ENCODE results near the gene FKBP8. TPM values are rescaled to one million over a fixed set of nuclear protein-coding genes. Genes with fewer than 3 reads are reported as not detected.

FKBP8 gene
- total RNA-seq, 1 experiment from 2014 or later, result 345 TPM

GRCh38 chr19:18488838-18489626, 54.3 kb downstream of the FKBP8 start:
- peaks cover 32% of the 10 kb centered on the region for H3K4me1 Mint-ChIP-seq
- H3K36me3 Mint-ChIP-seq, result no peaks in the 10 kb centered on the region
- ATAC-seq, result peak; percentile 73
- peak overlapping the region; percentile 65; the same call in 1 of the 2 replicates for H3K27ac Mint-ChIP-seq
- ChIA-PET CTCF (interaction anchor here (0.5 to 3.2 kb wide), 42 partner anchors 8 to 406 kb away, joined by 3 to 30 read pairs (median 6); partner anchors contain the start of genes ELL, FKBP8, KXD1 and REX1BD), POLR2A (interaction anchor here (0.6 to 1.3 kb wide), 4 partner anchors 8 to 67 kb away, joined by 3 read pairs; no protein-coding TSS in a partner anchor)
- peak; percentile 73 for DNase-seq (ENCODE audit: low spot score)
- H3K9me3 Mint-ChIP-seq, result no peaks in the 10 kb centered on the region
- no peak overlapping the region for H3K4me3 Mint-ChIP-seq
- TF ChIP-seq NFE2L1 (CRISPR knock-in tag; IDR thresholded peaks at IDR 0.05), result no peak
- no peak for TF ChIP-seq IRF2 (CRISPR knock-in tag; IDR thresholded peaks at IDR 0.05; ENCODE audit: borderline replicate concordance, low read depth)
- no peak for TF ChIP-seq ATF3 (CRISPR knock-in tag; conservative IDR thresholded peaks at IDR 0.05)
- TF ChIP-seq ZNF219 (CRISPR knock-in tag; IDR thresholded peaks at IDR 0.05; ENCODE audit: borderline replicate concordance), result no peak
- TF ChIP-seq, protein P1, sequence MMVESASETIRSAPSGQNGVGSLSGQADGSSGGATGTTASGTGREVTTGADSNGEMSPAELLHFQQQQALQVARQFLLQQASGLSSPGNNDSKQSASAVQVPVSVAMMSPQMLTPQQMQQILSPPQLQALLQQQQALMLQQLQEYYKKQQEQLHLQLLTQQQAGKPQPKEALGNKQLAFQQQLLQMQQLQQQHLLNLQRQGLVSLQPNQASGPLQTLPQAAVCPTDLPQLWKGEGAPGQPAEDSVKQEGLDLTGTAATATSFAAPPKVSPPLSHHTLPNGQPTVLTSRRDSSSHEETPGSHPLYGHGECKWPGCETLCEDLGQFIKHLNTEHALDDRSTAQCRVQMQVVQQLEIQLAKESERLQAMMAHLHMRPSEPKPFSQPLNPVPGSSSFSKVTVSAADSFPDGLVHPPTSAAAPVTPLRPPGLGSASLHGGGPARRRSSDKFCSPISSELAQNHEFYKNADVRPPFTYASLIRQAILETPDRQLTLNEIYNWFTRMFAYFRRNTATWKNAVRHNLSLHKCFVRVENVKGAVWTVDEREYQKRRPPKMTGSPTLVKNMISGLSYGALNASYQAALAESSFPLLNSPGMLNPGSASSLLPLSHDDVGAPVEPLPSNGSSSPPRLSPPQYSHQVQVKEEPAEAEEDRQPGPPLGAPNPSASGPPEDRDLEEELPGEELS (CRISPR knock-in tag; IDR thresholded peaks at IDR 0.05), result no peak
- TF ChIP-seq, protein P2, sequence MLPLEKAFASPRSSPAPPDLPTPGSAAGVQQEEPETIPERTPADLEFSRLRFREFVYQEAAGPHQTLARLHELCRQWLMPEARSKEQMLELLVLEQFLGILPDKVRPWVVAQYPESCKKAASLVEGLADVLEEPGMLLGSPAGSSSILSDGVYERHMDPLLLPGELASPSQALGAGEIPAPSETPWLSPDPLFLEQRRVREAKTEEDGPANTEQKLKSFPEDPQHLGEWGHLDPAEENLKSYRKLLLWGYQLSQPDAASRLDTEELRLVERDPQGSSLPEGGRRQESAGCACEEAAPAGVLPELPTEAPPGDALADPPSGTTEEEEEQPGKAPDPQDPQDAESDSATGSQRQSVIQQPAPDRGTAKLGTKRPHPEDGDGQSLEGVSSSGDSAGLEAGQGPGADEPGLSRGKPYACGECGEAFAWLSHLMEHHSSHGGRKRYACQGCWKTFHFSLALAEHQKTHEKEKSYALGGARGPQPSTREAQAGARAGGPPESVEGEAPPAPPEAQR (CRISPR knock-in tag; IDR thresholded peaks at IDR 0.05), result no peak
- TF ChIP-seq, protein P3, sequence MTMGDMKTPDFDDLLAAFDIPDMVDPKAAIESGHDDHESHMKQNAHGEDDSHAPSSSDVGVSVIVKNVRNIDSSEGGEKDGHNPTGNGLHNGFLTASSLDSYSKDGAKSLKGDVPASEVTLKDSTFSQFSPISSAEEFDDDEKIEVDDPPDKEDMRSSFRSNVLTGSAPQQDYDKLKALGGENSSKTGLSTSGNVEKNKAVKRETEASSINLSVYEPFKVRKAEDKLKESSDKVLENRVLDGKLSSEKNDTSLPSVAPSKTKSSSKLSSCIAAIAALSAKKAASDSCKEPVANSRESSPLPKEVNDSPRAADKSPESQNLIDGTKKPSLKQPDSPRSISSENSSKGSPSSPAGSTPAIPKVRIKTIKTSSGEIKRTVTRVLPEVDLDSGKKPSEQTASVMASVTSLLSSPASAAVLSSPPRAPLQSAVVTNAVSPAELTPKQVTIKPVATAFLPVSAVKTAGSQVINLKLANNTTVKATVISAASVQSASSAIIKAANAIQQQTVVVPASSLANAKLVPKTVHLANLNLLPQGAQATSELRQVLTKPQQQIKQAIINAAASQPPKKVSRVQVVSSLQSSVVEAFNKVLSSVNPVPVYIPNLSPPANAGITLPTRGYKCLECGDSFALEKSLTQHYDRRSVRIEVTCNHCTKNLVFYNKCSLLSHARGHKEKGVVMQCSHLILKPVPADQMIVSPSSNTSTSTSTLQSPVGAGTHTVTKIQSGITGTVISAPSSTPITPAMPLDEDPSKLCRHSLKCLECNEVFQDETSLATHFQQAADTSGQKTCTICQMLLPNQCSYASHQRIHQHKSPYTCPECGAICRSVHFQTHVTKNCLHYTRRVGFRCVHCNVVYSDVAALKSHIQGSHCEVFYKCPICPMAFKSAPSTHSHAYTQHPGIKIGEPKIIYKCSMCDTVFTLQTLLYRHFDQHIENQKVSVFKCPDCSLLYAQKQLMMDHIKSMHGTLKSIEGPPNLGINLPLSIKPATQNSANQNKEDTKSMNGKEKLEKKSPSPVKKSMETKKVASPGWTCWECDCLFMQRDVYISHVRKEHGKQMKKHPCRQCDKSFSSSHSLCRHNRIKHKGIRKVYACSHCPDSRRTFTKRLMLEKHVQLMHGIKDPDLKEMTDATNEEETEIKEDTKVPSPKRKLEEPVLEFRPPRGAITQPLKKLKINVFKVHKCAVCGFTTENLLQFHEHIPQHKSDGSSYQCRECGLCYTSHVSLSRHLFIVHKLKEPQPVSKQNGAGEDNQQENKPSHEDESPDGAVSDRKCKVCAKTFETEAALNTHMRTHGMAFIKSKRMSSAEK (CRISPR knock-in tag; IDR thresholded peaks at IDR 0.05; ENCODE audit: borderline replicate concordance), result no peak
- no peak for TF ChIP-seq MXD4 (CRISPR knock-in tag; IDR thresholded peaks at IDR 0.05; ENCODE audit: borderline replicate concordance)
- TF ChIP-seq JUN (CRISPR knock-in tag; IDR thresholded peaks at IDR 0.05), result no peak
- no peak for TF ChIP-seq CREM (CRISPR knock-in tag; IDR thresholded peaks at IDR 0.05)
- TF ChIP-seq ZNF263 (CRISPR knock-in tag; IDR thresholded peaks at IDR 0.05; ENCODE audit: low read depth), result no peak
- no peaks in the 10 kb centered on the region for H3K27me3 Mint-ChIP-seq (ENCODE audit: low read depth)

- Mint-ChIP-seq H3K4me1 (peaks cover 32% of the 10 kb centered on the region), H3K36me3 (no peaks in the 10 kb centered on the region), H3K27me3 (ENCODE audit: low read depth) (no peaks in the 10 kb centered on the region), H3K4me3 (no peak overlapping the region), H3K9me3 (no peaks in the 10 kb centered on the region), H3K27ac (no peak overlapping the region)
- CTCF ChIA-PET, result interaction anchor here (0.7 to 3.2 kb wide), 36 partner anchors 8 to 359 kb away, joined by 3 to 30 read pairs (median 7); partner anchors contain the start of genes ELL, FKBP8, KXD1 and REX1BD
- peak; percentile 55 for ATAC-seq
- DNase-seq (ENCODE audit: low spot score), result no peak
- POLR2A ChIA-PET, result interaction anchor here (0.6 to 1.3 kb wide), 3 partner anchors 9 to 68 kb away, joined by 3 read pairs; no protein-coding TSS in a partner anchor
- no peak for TF ChIP-seq NR2C2 (CRISPR knock-in tag; IDR thresholded peaks at IDR 0.05)
- no peak for TF ChIP-seq USF2 (CRISPR knock-in tag; IDR thresholded peaks at IDR 0.05)
- TF ChIP-seq TP53 (CRISPR knock-in tag; IDR thresholded peaks at IDR 0.05), result no peak
- TF ChIP-seq IRF1 (CRISPR knock-in tag; IDR thresholded peaks at IDR 0.05), result no peak
- TF ChIP-seq ERG (CRISPR knock-in tag; IDR thresholded peaks at IDR 0.05), result no peak
- no peak for TF ChIP-seq E2F1 (CRISPR knock-in tag; IDR thresholded peaks at IDR 0.05)
- TF ChIP-seq, protein P4, sequence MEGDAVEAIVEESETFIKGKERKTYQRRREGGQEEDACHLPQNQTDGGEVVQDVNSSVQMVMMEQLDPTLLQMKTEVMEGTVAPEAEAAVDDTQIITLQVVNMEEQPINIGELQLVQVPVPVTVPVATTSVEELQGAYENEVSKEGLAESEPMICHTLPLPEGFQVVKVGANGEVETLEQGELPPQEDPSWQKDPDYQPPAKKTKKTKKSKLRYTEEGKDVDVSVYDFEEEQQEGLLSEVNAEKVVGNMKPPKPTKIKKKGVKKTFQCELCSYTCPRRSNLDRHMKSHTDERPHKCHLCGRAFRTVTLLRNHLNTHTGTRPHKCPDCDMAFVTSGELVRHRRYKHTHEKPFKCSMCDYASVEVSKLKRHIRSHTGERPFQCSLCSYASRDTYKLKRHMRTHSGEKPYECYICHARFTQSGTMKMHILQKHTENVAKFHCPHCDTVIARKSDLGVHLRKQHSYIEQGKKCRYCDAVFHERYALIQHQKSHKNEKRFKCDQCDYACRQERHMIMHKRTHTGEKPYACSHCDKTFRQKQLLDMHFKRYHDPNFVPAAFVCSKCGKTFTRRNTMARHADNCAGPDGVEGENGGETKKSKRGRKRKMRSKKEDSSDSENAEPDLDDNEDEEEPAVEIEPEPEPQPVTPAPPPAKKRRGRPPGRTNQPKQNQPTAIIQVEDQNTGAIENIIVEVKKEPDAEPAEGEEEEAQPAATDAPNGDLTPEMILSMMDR (IDR thresholded peaks at IDR 0.05), result no peak
- TF ChIP-seq ZNF219 (CRISPR knock-in tag; IDR thresholded peaks at IDR 0.05; ENCODE audit: borderline replicate concordance), result no peak
Measured at GRCh38 chr19:18488403-18488723, 55.0 kb downstream of the FKBP8 start.

All from WTC11 (cell line).